Measurements from ENCODE around the gene HDHD5.

Gene HDHD5

DNA sequence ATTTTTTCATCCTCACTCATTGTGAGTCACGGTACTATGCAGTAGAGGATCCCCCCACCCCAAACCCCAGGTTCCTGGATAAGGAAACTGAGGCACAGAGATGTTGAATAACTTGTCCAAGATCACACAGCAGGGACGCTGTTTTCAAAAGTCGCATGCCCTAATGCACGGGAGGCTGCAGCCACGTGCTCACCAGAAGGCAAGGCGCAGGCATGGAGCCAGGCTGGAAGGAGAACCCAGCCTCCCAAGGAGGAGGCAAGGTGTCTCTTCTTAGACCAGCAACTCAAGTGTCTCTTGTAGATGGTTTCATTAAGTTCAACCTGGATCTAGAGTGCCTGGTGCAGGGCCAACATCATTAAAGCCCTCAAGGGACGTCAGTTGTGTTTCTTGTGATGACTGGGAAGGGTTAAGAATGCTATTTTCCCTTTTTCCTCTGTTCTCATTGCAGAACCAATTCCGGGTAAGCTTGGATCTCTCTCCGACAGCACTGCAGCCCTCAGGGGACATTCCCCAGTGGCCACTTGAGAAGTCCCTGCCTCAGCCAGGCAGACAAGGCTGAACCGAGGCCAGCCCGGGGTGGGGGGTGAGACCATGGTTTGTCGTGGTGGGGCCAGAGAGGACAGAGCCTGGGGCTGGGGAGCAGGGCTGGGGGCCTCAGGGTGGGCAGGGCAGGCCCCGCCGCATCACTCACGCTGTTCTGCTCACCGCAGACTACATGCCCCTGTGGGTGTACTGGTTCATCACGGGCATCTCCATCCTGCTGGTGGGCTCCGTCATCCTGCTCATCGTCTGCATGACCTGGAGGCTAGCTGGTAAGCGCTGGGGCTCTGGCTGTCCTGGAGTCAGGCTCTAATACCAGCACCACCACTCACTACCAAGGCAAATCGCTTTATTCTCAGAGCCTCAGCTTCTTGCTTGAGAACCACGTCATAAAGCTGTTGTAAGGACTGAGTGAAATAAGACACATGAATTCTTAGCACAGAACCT lies 53.6 kb downstream of the HDHD5 start:
- DNase-seq = no peak

- DNase-seq = no peak
Observed at GRCh38 chr22:17104336-17104935, 54.6 kb downstream of the HDHD5 start.

DNA sequence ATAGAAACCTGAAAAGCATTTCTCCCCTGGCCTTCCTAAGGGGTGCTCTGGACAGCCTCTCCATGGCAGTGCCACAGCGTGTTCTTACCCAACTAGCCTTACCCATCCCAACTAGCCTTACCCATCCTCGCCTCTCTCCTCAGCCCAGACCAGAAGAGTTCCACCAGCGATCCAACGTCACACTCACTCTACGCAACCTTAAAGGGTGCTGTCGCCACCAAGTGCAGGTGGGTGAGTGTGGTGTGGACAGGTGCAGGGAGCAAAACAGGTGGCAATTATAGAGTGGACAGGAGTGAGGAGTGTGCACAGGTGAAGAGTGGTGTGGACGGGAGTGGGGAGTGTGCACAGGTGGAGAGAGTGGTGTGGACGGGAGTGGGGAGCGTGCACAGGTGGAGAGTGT lies 55.7 kb downstream of the HDHD5 start:
- DNase-seq = no peak

DNA sequence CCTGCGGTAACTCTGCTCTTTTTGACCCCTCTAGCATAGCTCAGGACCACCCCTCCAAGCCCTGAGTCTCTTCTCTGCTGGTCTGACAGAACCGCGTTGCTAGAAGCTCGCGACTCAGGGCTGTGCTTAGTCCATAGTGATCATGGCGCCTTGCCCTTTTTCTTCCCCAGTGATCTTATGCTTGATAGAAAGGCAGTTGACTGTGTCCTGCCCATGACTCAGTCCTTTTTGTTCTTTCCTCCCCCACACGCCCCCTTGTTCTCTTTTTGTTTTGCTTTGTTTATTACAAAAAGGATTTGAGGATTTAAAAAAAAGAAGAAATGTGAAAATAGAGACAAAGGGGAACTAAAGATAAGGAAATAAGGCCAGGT lies 56.8 kb downstream of the HDHD5 start:
- DNase-seq = no peak

DNA sequence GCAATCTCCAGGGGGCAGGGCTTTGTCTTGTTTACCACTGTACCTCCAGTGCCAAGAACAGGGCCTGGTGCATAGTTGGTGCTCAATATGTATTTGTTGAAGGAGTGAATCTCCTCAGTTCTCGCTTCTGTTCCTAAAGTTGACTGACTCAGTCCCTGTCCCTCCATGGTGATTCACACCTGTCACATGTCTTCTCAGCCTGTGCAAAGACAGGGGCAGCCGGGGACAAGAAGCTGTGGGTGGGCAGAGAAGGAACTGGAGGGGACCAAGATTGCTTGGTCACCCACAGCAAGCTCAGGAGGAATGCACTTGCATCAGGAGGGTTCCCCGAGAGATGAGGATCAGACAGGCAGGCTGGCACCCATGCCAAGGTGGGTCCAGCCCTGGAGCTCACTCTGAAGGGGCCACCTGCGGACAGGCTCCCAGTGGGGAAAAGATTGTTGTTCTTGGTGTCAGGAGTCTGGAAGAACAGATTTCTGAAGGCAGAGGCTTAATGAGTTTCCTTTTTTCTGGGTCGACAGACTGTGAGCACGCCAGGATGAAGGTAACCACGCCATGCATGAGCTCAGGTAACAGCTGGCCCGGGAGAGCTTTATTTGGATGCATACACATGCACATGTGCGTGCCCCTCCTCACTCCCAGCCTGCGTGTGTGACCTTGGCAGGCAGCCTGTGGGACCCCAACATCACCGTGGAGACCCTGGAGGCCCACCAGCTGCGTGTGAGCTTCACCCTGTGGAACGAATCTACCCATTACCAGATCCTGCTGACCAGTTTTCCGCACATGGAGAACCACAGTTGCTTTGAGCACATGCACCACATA lies 57.4 kb downstream of the HDHD5 start:
- DNase-seq = no peak

GRCh38 chr22:17100621-17101020 lies 58.5 kb downstream of the HDHD5 start:
- DNase-seq = no peak

DNA sequence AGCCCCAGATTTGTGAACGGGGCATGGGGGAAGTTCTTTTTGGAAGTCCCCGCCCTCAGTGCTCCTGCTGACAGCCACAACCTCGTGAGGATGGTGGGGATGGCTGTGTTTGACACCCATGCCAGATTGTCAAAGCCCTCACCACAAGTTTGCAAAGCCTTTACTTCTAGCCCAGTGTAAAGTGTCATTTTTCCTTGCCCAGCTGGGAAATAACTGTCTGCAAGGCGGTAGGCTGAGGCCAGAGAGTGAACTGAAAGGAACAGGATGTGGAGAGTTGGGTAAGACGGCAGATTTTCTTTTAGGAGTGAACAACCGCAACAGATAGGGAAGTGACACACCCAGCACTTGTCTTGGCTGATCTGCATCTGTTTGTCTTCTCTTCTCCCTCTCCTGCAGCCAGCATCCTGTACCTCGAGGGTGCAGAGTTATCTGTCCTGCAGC lies 60.7 kb downstream of the HDHD5 start:
- DNase-seq = no peak

DNA sequence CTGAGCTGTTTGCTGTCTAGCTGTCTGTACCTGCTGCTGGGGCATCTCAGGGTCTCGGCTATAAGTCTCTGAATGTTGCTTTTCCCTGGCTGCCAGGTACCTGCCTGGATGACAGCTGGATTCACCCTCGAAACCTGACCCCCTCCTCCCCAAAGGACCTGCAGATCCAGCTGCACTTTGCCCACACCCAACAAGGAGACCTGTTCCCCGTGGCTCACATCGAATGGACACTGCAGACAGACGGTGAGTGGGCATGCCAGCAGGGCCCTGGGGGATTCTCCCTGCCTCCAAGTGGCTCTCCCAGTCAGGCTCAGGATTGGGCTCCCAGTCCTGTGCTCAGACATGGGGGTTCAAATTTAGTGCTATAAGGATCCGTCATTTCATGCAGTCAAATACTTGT lies 61.4 kb downstream of the HDHD5 start:
- DNase-seq = no peak

DNA sequence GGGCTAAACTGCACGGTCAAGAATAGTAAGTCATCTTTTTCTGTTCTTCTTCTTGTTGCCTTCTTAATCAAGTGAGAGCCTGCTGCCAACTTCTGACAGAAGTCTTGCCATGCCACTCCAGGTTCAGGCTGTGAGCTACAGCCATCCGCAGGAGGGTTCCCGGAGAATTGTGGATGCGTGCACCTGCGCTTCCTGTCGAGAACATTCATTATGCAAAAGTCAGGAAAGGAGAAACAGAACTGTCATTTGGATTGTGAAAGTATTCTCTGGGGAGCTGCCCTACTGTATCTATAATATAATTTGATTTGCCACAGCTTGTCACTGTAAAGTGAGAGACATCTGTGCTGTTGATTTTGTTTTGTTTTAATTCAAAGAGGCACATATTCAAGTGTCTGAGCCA lies 62.0 kb downstream of the HDHD5 start:
- DNase-seq = no peak

DNA sequence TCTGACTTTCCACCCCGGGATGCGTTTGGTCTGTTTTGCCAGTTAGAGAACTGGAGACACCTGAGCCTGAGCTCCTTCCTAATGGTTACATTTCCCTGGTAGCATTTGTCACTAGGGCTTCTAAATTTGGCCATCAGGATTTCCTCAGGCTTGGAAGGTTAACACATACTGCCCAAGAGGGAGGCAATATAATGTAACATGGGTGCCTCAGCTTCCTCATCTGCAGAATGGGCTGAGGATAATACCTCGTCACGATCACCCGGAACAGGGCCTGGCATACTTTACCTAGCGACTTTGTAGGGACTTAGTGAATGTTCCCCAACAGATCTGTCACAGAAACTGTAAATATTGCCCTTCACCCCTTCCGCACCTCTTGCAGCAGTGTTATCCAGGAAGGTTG lies 63.0 kb downstream of the HDHD5 start:
- DNase-seq = no peak

- DNase-seq = no peak
Observed at GRCh38 chr22:17095538-17095937, 63.5 kb downstream of the HDHD5 start.

- no peak for DNase-seq
Observed at GRCh38 chr22:17093081-17093480, 66.0 kb downstream of the HDHD5 start.

DNA sequence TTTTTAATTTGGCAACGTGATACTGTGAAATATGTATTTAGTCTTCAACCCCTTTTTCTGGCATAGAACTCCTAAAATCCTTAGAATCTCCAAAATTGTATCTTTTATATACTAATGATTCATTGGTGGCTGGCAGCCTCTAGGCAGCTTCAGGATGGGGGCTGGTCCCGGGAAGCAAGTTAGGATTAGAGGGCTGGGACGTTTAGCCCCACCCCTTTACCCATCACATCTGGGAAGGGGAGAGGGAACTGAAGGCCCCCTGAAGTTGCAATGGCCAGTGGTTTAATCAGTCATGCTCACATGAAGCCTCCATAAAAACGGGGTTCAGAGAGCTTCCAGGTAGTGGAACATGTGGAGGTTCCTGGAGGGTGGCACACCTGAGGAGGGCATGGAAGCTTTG lies 67.2 kb downstream of the HDHD5 start:
- no peak for DNase-seq

DNA sequence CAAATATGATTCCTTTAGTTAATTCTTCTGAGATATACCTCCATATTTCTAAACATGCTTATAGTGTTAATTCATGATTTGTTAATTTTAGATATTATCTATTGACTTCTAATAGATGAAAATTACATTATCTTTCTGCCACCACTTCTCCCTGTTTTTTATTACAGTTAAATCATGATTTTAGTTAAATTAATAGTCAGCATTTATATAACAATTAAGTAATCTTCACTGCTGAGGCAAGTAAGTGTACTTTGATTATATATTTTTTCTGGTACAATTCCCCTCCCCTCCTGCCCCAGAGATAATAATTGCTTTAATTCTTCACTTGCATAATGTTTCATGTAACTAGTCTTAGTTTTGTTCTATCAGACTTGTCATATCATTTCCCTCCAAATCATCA lies 68.5 kb downstream of the HDHD5 start:
- DNase-seq = no peak
